CD4-positive, alpha-beta memory T cell (primary cell): Measurements from ENCODE around the gene FKBP9. TPM values are rescaled to one million over a fixed set of nuclear protein-coding genes. Genes with fewer than 3 reads are reported as not detected.

Experiments
- CTCF ChIA-PET: fragments of 350-600 bp; sonication (Branson Sonifier 250); formaldehyde crosslinking; loops from one replicate; lab custom pipeline; 2021; ENCODE audit warnings: inconsistent platforms; ENCODE audit not compliant: partially characterized antibody; lab: Charles Lee
- POLR2A ChIA-PET: fragments of 350-600 bp; sonication (Branson Sonifier 250); formaldehyde crosslinking; loops from one replicate; lab custom pipeline; 2021; ENCODE audit not compliant: partially characterized antibody; lab: Charles Lee
- DNase-seq, 5 donors: peaks; one replicate each; pipeline versions ENCODE4 v3.0.0 to v3.0.0-alpha.2; 2020 to 2022; ENCODE audit warnings: mixed read lengths in 1 of 5
- H3K27ac ChIP-seq: one replicate; pipeline ENCODE4 v1.7.0; 2013; ENCODE audit warnings: low read depth, low read length
- H3K27me3 ChIP-seq: 2 replicates; pipeline ENCODE4 v1.7.0; 2013; ENCODE audit warnings: mild to moderate bottlenecking, low read length, moderate library complexity; ENCODE audit not compliant: insufficient read depth
- H3K36me3 ChIP-seq: 2 replicates; pipeline ENCODE4 v1.7.0; 2013; ENCODE audit warnings: mild to moderate bottlenecking, low read length, moderate library complexity; ENCODE audit not compliant: insufficient read depth
- H3K4me1 ChIP-seq: 2 replicates; pipeline ENCODE4 v1.7.0; 2013; ENCODE audit warnings: mild to moderate bottlenecking, low read length, moderate library complexity; ENCODE audit not compliant: insufficient read depth
- H3K4me3 ChIP-seq, 2 donors: one replicate each; pipeline ENCODE4 v1.7.0; 2013; ENCODE audit warnings: low read length in 2 of 2, mild to moderate bottlenecking in 1 of 2
- H3K9me3 ChIP-seq, 2 donors: one replicate each; pipeline ENCODE4 v1.7.0; 2013; ENCODE audit warnings: low read length in 2 of 2, control low read depth in 1 of 2; ENCODE audit not compliant: control insufficient read depth in 1 of 2
- H3K27ac Mint-ChIP-seq, 7 donors: one replicate each; pipeline ENCODE4 v1.8.0; 2020 to 2021; ENCODE audit warnings: mixed read lengths in 7 of 7, mild to moderate bottlenecking in 6 of 7, inconsistent platforms in 3 of 7, moderate library complexity in 3 of 7
- H3K27me3 Mint-ChIP-seq, 2 donors: one replicate each; pipeline ENCODE4 v1.8.0; 2020 to 2021; ENCODE audit warnings: mixed read lengths in 2 of 2
- H3K36me3 Mint-ChIP-seq, 2 donors: one replicate each; pipeline ENCODE4 v1.8.0; 2020 to 2021; ENCODE audit warnings: mixed read lengths in 2 of 2, inconsistent platforms in 1 of 2, mild to moderate bottlenecking in 1 of 2
- H3K4me1 Mint-ChIP-seq, 4 donors: one replicate each; pipeline ENCODE4 v1.8.0; 2020 to 2021; ENCODE audit warnings: mixed read lengths in 4 of 4, mild to moderate bottlenecking in 1 of 4
- H3K4me3 Mint-ChIP-seq, 8 donors: one replicate each; pipeline ENCODE4 v1.8.0; 2020 to 2021; ENCODE audit warnings: mixed read lengths in 8 of 8, mild to moderate bottlenecking in 7 of 8, moderate library complexity in 6 of 8, inconsistent platforms in 3 of 8
- H3K9me3 Mint-ChIP-seq, 8 donors: one replicate each; pipeline ENCODE4 v1.8.0; 2020 to 2021; ENCODE audit warnings: mixed read lengths in 8 of 8, mild to moderate bottlenecking in 5 of 8, inconsistent platforms in 3 of 8, moderate library complexity in 1 of 8
- intact Hi-C: fragments of 100-400 bp; cut with micrococcal nuclease; formaldehyde crosslinking; loops from one replicate; pipeline ENCODE4 v1.15.1; 2023
- polyA plus RNA-seq, 2 donors: library from polyadenylated mRNA; unstranded; fragments of 300-500 nt; fragmentation: Illumina TruSeq; gene quantifications; one replicate each; pipeline ENCODE4 v1.2.3, GENCODE V29; 2021
- total RNA-seq, 2 experiments: library from RNA; stranded (reverse); gene quantifications; one replicate each; pipeline ENCODE4 v1.2.3, GENCODE V29; 2021

Gene FKBP9
- total and polyA plus RNA-seq, 4 experiments from 2014 or later = 0.32 to 0.35 TPM; not detected in 2

GRCh38 chr7:32921896-32922295 is 35.3 kb upstream of the FKBP9 start:
- Histone ChIP-seq H3K27me3 (no peaks in the 10 kb centered on the region), H3K4me3 (no peak overlapping the region), H3K27ac (no peak overlapping the region), H3K36me3 (no peaks in the 10 kb centered on the region), H3K9me3 (no peaks in the 10 kb centered on the region), H3K4me1 (no peaks in the 10 kb centered on the region)
- Mint-ChIP-seq H3K36me3 (peaks cover 2 to 7% of the 10 kb centered on the region in 2 donors), H3K9me3 (peaks cover 0 to 2% (median 0%) of the 10 kb centered on the region in 8 donors), H3K27ac (no peak overlapping the region), H3K4me1 (no peaks in the 10 kb centered on the region), H3K4me3 (no peak overlapping the region), H3K27me3 (no peaks in the 10 kb centered on the region)
- POLR2A ChIA-PET = no interaction called here
- no peak for DNase-seq
- intact Hi-C loops = no loop called here
- CTCF ChIA-PET = interaction anchor here (1.2 kb wide), 1 partner anchor 75 kb away, joined by 4 read pairs; no protein-coding TSS in a partner anchor

GRCh38 chr7:32928785-32929298 is 28.4 kb upstream of the FKBP9 start:
- Mint-ChIP-seq H3K36me3 (peaks cover 0 to 5% of the 10 kb centered on the region in 2 donors), H3K4me1 (peaks cover 0 to 4% (median 0%) of the 10 kb centered on the region in 4 donors)
- H3K27me3 ChIP-seq = no peaks in the 10 kb centered on the region

GRCh38 chr7:32929430-32930143 is 27.7 kb upstream of the FKBP9 start:
- ChIA-PET CTCF (interaction anchor here (1.0 to 1.3 kb wide), 2 partner anchors 22 to 83 kb away, joined by 3 to 4 read pairs; no protein-coding TSS in a partner anchor), POLR2A (interaction anchor here (1.1 kb wide), 1 partner anchor 29 kb away, joined by 3 read pairs; no protein-coding TSS in a partner anchor)
- H3K4me1 ChIP-seq = no peaks in the 10 kb centered on the region
- Mint-ChIP-seq H3K9me3 (peaks cover 0 to 3% (median 0%) of the 10 kb centered on the region in 8 donors), H3K4me3 (no peak overlapping the region), H3K27ac (peak overlapping the region in 1 of 7 donors; percentile 17), H3K36me3 (peaks cover 0 to 5% of the 10 kb centered on the region in 2 donors), H3K4me1 (peaks cover 0 to 4% (median 0%) of the 10 kb centered on the region in 4 donors), H3K27me3 (no peaks in the 10 kb centered on the region)
- intact Hi-C loops = no loop called here
- no peak overlapping the region for H3K4me3 ChIP-seq
- no peaks in the 10 kb centered on the region for H3K36me3 ChIP-seq
- H3K9me3 ChIP-seq = no peaks in the 10 kb centered on the region
- H3K27me3 ChIP-seq = no peaks in the 10 kb centered on the region
- no peak overlapping the region for H3K27ac ChIP-seq
- DNase-seq = no peak

More at GRCh38 chr7:32928785-32929298, 28.4 kb upstream of the FKBP9 start:
- CTCF ChIA-PET = interaction anchor here (0.7 to 1.8 kb wide), 4 partner anchors 14 to 83 kb away, joined by 3 to 6 read pairs (median 4); no protein-coding TSS in a partner anchor
- POLR2A ChIA-PET = interaction anchor here (1.1 kb wide), 1 partner anchor 28 kb away, joined by 3 read pairs; no protein-coding TSS in a partner anchor
- H3K27ac ChIP-seq = no peak overlapping the region
- Mint-ChIP-seq H3K9me3 (peaks cover 0 to 3% (median 0%) of the 10 kb centered on the region in 8 donors), H3K27me3 (no peaks in the 10 kb centered on the region), H3K27ac (peak overlapping the region in 2 of 7 donors; percentile 10 to 23), H3K4me3 (no peak overlapping the region)
- no peak for DNase-seq
- H3K9me3 ChIP-seq = no peaks in the 10 kb centered on the region
- H3K4me1 ChIP-seq = no peaks in the 10 kb centered on the region
- intact Hi-C loops = no loop called here
- no peak overlapping the region for H3K4me3 ChIP-seq
- no peaks in the 10 kb centered on the region for H3K36me3 ChIP-seq

GRCh38 chr7:32930378-32930777 is 26.9 kb upstream of the FKBP9 start:
- H3K36me3 Mint-ChIP-seq = peaks cover 0 to 5% of the 10 kb centered on the region in 2 donors
- Histone ChIP-seq H3K4me1 (no peaks in the 10 kb centered on the region), H3K9me3 (no peaks in the 10 kb centered on the region), H3K4me3 (no peak overlapping the region), H3K27me3 (no peaks in the 10 kb centered on the region), H3K36me3 (no peaks in the 10 kb centered on the region), H3K27ac (no peak overlapping the region)
- no peaks in the 10 kb centered on the region for H3K27me3 Mint-ChIP-seq
- POLR2A ChIA-PET = no interaction called here
- peaks cover 0 to 3% (median 0%) of the 10 kb centered on the region in 8 donors for H3K9me3 Mint-ChIP-seq
- H3K27ac Mint-ChIP-seq = peak overlapping the region in 1 of 7 donors; percentile 24
- CTCF ChIA-PET = interaction anchor here (3.8 kb wide), 1 partner anchor 84 kb away, joined by 14 read pairs; no protein-coding TSS in a partner anchor
- peaks cover 0 to 4% (median 0%) of the 10 kb centered on the region in 4 donors for H3K4me1 Mint-ChIP-seq
- DNase-seq = no peak
- intact Hi-C loops = no loop called here
- no peak overlapping the region for H3K4me3 Mint-ChIP-seq

GRCh38 chr7:32935558-32935957 is 21.7 kb upstream of the FKBP9 start:
- no peaks in the 10 kb centered on the region for H3K9me3 ChIP-seq
- no peaks in the 10 kb centered on the region for H3K36me3 ChIP-seq
- H3K27me3 ChIP-seq = no peaks in the 10 kb centered on the region
- no peak overlapping the region for H3K27ac Mint-ChIP-seq
- H3K9me3 Mint-ChIP-seq = peaks cover 0 to 2% (median 0%) of the 10 kb centered on the region in 8 donors
- H3K4me3 ChIP-seq = no peak overlapping the region
- no peak overlapping the region for H3K4me3 Mint-ChIP-seq
- peaks cover 0 to 5% of the 10 kb centered on the region in 2 donors for H3K36me3 Mint-ChIP-seq
- no peaks in the 10 kb centered on the region for H3K4me1 ChIP-seq
- intact Hi-C loops = no loop called here
- no peaks in the 10 kb centered on the region for H3K27me3 Mint-ChIP-seq
- ChIA-PET CTCF (no interaction called here), POLR2A (no interaction called here)
- H3K4me1 Mint-ChIP-seq = peaks cover 0 to 4% (median 0%) of the 10 kb centered on the region in 4 donors
- no peak for DNase-seq
- H3K27ac ChIP-seq = no peak overlapping the region

GRCh38 chr7:32936689-32937088 is 20.6 kb upstream of the FKBP9 start:
- no peak for DNase-seq
- peaks cover 0 to 2% (median 0%) of the 10 kb centered on the region in 8 donors for H3K9me3 Mint-ChIP-seq
- intact Hi-C loops = no loop called here
- no peak overlapping the region for H3K27ac ChIP-seq
- H3K36me3 ChIP-seq = no peaks in the 10 kb centered on the region
- no peaks in the 10 kb centered on the region for H3K27me3 Mint-ChIP-seq
- H3K36me3 Mint-ChIP-seq = no peaks in the 10 kb centered on the region
- peaks cover 3% of the 10 kb centered on the region for H3K4me1 ChIP-seq
- peaks cover 0 to 6% (median 1%) of the 10 kb centered on the region in 4 donors for H3K4me1 Mint-ChIP-seq
- POLR2A ChIA-PET = no interaction called here
- no peaks in the 10 kb centered on the region for H3K9me3 ChIP-seq
- H3K4me3 ChIP-seq = no peak overlapping the region
- CTCF ChIA-PET = interaction anchor here (0.6 to 13.5 kb wide), 2 partner anchors 69 to 91 kb away, joined by 3 to 287 read pairs; no protein-coding TSS in a partner anchor
- no peak overlapping the region for H3K27ac Mint-ChIP-seq
- no peaks in the 10 kb centered on the region for H3K27me3 ChIP-seq
- no peak overlapping the region for H3K4me3 Mint-ChIP-seq
